Esophagus muscularis mucosa (tissue), 4 donors: ENCODE results near the gene PARD3B. TPM values are rescaled to one million over a fixed set of nuclear protein-coding genes. Genes with fewer than 3 reads are reported as not detected.

Source experiments
- DNase-seq: peaks from one replicate; pipeline ENCODE4 v3.0.0-alpha.2; 2017; ENCODE audit errors: extremely low spot score
- H3K27ac ChIP-seq, 4 donors: fragments of 200-600 bp; sonication (generic); replicated peaks in 1 of 4; 1 replicate in 3 of 4; 2 replicates in 1 of 4; pipeline ENCODE4 v1.5.1; 2016 to 2019; ENCODE audit warnings: mild to moderate bottlenecking in 1 of 4
- H3K27me3 ChIP-seq, 4 donors: fragments of 200-600 bp; sonication (generic); one replicate each; pipeline versions ENCODE4 v1.5.1 to v1.6.0; 2016 to 2019
- H3K36me3 ChIP-seq, 4 donors: fragments of 200-600 bp; sonication (generic); one replicate each; pipeline ENCODE4 v1.5.1; 2016 to 2019
- H3K4me1 ChIP-seq, 4 donors: fragments of 200-600 bp; sonication (generic); one replicate each; pipeline ENCODE4 v1.5.1; 2016 to 2019
- H3K4me3 ChIP-seq, 4 donors: fragments of 200-600 bp; sonication (generic); 1 replicate in 2 of 4; 2 replicates in 2 of 4; pipeline ENCODE4 v1.5.1; 2016 to 2019; ENCODE audit warnings: mild to moderate bottlenecking in 4 of 4, moderate library complexity in 1 of 4
- H3K9me3 ChIP-seq, 4 donors: fragments of 200-600 bp; sonication (generic); 1 replicate in 3 of 4; 2 replicates in 1 of 4; pipeline ENCODE4 v1.5.1; 2016 to 2019
- CTCF ChIP-seq, 3 experiments: fragments of 200-600 bp in 2 of 3; fragments of 450-650 bp in 1 of 3; sonication (generic) in 2 of 3; IDR thresholded peaks; one replicate each; pipeline ENCODE4 v1.5.1; 2017 to 2019; ENCODE audit warnings: antibody characterized with exemption in 3 of 3, mild to moderate bottlenecking in 2 of 3, moderate library complexity in 1 of 3
- EP300 ChIP-seq: sonication (generic); formaldehyde crosslinking; IDR thresholded peaks from one replicate; pipeline ENCODE4 v1.6.1; 2017; ENCODE audit warnings: antibody characterized with exemption
- POLR2A ChIP-seq: fragments of 450-650 bp; IDR thresholded peaks from one replicate; pipeline ENCODE4 v1.6.1; 2017; ENCODE audit warnings: antibody characterized with exemption, moderate library complexity, mild to moderate bottlenecking, low read depth
- POLR2AphosphoS5 ChIP-seq, 2 donors: sonication (generic); formaldehyde crosslinking; IDR thresholded peaks; one replicate each; pipeline ENCODE4 v1.6.1; 2017; ENCODE audit warnings: antibody characterized with exemption in 2 of 2
- WGBS: methylation state at CpG from one replicate; pipeline ENCODE4 v1.1.5; 2018; 5-methylcytosine and 5-hydroxymethylcytosine counted together
- intact Hi-C: fragments of 100-400 bp; cut with DNase I; formaldehyde crosslinking; loops from one replicate; pipeline ENCODE4 v1.15.1; 2023
- total RNA-seq, 4 donors: library from RNA; depleted of rRNA; stranded (reverse); fragments of >200 nt; gene quantifications; one replicate each; pipeline versions ENCODE4 v1.1.0 to v1.2.1, GENCODE V29; 2016

PARD3B gene
- total RNA-seq, 4 donors from 2014 or later, result 24.2 to 40.8 (median 32.5) TPM

- intact Hi-C loops, result no loop called here
- DNase-seq, result no peak
- peaks cover 0 to 4% (median 0%) of the 10 kb centered on the region in 4 donors for H3K36me3 ChIP-seq
- no peak for TF ChIP-seq CTCF (IDR thresholded peaks at IDR 0.05)
- TF ChIP-seq POLR2A, result no peak
- TF ChIP-seq POLR2AphosphoS5 (IDR thresholded peaks at IDR 0.05), result no peak
- no peak for TF ChIP-seq EP300
- no peaks in the 10 kb centered on the region for H3K9me3 ChIP-seq
- H3K27me3 ChIP-seq, result no peaks in the 10 kb centered on the region
- no peak overlapping the region for H3K27ac ChIP-seq
- no peak overlapping the region for H3K4me3 ChIP-seq
- H3K4me1 ChIP-seq, result no peaks in the 10 kb centered on the region
- 90% methylated on average over 18 of the region's 18 CpGs for WGBS
Measured at GRCh38 chr2:205556841-205557539, 1011.7 kb downstream of the PARD3B start.

GRCh38 chr2:205557873-205558272 lies 1012.6 kb downstream of the PARD3B start:
- Histone ChIP-seq H3K27me3 (no peaks in the 10 kb centered on the region), H3K4me1 (no peaks in the 10 kb centered on the region), H3K36me3 (peaks cover 0 to 4% (median 0%) of the 10 kb centered on the region in 4 donors), H3K27ac (no peak overlapping the region), H3K9me3 (no peaks in the 10 kb centered on the region), H3K4me3 (no peak overlapping the region)
- intact Hi-C loops, result no loop called here
- DNase-seq, result no peak
- 96% methylated on average over 4 of the region's 4 CpGs for WGBS
- no peak for TF ChIP-seq CTCF (IDR thresholded peaks at IDR 0.05)
- TF ChIP-seq EP300, result no peak
- TF ChIP-seq POLR2AphosphoS5 (IDR thresholded peaks at IDR 0.05), result no peak
- TF ChIP-seq POLR2A, result no peak

GRCh38 chr2:205561441-205561840 lies 1016.2 kb downstream of the PARD3B start:
- no peak overlapping the region for H3K27ac ChIP-seq
- no peaks in the 10 kb centered on the region for H3K27me3 ChIP-seq
- WGBS, result 96% methylated on average over 5 of the region's 6 CpGs
- DNase-seq, result no peak
- H3K4me3 ChIP-seq, result no peak overlapping the region
- no peaks in the 10 kb centered on the region for H3K4me1 ChIP-seq
- H3K9me3 ChIP-seq, result no peaks in the 10 kb centered on the region
- intact Hi-C loops, result no loop called here
- TF ChIP-seq POLR2AphosphoS5 (IDR thresholded peaks at IDR 0.05), result no peak
- no peak for TF ChIP-seq CTCF (IDR thresholded peaks at IDR 0.05)
- TF ChIP-seq POLR2A, result no peak
- no peak for TF ChIP-seq EP300
- H3K36me3 ChIP-seq, result no peaks in the 10 kb centered on the region

- no peak for DNase-seq
- TF ChIP-seq POLR2A (no peak), CTCF (IDR thresholded peaks at IDR 0.05) (peak in 1 of 3 experiments; percentile 23)
- H3K4me1 ChIP-seq, result no peaks in the 10 kb centered on the region
- no peaks in the 10 kb centered on the region for H3K9me3 ChIP-seq
- no peaks in the 10 kb centered on the region for H3K27me3 ChIP-seq
- H3K4me3 ChIP-seq, result no peak overlapping the region
- no peaks in the 10 kb centered on the region for H3K36me3 ChIP-seq
- no peak overlapping the region for H3K27ac ChIP-seq
- intact Hi-C loops, result no loop called here
- 47% methylated on average over 2 of the region's 2 CpGs for WGBS
Measured at GRCh38 chr2:205563646-205564045, 1018.4 kb downstream of the PARD3B start.
